ENCODE results near the gene EDAR.

Gene EDAR

DNA sequence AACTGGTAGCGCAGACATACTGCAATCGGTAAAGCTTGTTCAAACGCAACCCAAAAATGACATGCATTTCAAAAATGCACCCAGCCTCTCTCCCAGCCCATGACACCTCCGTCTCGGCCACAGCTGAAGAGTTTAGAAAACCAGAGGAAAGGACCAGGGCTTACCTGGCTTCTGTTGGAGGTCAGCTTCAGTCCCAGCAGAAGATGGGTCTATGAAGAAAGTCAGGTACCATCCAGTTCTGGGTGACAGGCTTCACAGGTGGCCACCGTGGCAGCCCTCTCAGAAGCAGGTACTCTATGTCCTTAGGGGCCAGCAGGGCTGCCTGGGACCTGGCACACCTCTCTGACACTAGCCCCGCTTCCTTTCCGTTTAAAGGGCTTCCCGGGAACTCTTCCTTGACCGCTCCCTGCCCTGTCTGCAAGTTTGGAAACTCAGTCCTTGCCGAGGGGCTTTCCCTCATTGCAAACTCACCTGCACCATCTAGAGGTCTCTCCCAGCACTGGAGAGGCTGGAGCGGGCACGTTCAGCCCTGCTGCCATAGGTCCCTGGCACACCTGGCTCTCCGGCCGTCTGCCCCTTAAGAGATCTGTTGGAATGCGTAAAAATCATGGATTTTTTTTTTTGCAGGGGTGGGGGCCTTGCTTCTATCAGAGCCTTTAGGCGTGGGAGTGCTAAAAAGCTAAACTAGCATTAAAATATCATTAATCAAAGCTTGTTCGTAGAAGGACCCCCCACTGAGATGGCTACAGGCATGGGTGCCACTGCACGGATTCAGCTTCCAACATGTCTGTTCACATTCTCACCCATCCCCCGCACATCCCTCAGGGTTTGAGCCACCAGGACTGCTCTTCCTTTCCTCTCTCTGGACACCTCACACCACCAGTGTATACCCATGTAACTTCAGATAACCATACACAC, at the start of gene EDAR:
TSS of gene EDAR (minus strand) at position 425 of the 918 bp plus-strand sequence. CDS start 58,206 bp downstream, outside the sequence.
- DNase-seq, result peak; percentile 69

DNA sequence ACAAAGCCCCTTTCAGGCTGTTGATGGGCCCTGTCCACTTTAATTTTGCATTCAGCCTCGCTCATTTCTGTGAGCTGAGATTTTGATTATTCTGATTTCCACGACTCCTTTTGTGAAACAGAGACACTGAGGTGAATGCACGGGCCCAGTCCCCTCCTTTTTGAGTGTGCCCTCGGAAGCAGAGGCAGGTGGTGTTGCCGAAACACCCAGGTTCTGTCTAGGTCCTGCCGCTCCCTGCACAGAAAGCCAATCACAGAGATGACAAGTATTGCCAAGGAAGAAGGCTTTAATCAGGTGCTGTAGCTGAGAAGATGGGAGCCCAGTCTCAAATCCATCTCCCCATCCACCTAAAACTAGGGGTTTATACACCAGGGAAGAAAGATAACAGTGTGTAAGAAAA, 44.2 kb upstream of the EDAR start:
- no peak for DNase-seq

DNA sequence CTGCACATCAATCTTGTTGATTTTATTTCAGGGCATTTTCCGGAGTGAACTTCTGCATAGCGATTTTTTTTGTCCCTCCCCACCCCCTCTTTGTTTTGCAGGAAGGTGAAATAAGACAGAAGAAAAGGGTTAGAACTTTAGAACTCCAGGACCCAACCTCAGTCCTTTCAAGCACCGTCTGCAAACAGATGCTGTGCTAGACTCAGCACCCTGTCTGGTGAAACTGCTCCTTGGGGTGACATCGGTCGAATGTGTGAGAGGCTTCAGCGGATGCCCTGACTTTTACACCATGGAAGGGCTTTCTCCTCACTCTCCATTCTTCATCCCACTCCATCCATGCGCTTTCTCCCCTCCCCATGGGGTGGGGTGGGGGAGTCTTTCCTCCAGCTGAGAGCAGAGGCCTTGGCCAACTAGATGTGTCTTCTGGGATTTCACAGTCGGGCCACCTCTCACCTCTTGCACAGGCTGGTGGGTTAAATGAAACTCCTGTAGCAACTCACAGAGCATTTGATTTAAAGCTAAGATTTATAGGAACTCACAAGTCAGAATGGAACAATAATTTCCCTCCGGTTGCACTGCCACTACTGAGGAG, 43.3 kb upstream of the EDAR start:
- DNase-seq, result no peak

DNA sequence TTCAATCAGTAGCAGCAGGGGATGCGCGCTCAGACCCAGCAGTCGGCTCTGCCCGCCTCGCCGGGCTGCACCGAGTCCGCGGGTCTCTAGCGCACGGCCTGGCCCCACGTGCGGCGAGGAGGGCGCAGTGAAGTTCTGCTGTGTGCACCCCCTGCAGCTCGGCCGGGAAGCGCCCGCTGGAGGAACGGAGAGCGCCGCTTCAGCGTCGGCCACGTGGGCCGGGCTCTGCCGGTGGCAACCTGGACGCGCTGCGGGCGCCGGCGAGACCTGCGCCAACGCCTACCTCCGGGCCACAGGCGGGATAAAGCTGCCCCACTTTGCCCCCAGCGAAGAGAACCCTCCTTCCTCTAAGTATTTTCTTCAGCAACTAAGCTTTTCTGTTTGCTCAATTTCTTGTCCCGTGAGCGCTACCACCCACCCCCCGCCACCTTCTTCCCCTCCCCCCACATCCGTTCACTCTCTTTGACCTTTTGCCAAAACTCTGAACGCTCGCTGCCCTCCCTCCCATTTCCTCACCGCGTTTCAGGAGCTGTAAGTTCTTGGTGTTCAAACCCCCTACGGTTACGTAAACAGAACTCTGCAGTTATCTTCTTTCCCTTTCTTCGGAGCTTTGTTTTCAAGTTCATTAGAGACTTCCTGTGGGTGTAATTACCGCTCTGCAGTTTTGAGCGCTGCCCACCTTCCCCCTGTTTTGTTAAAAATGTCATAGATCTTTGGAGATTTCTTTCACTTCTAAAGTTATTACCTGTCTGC, 42.6 kb upstream of the EDAR start:
- no peak for DNase-seq

DNA sequence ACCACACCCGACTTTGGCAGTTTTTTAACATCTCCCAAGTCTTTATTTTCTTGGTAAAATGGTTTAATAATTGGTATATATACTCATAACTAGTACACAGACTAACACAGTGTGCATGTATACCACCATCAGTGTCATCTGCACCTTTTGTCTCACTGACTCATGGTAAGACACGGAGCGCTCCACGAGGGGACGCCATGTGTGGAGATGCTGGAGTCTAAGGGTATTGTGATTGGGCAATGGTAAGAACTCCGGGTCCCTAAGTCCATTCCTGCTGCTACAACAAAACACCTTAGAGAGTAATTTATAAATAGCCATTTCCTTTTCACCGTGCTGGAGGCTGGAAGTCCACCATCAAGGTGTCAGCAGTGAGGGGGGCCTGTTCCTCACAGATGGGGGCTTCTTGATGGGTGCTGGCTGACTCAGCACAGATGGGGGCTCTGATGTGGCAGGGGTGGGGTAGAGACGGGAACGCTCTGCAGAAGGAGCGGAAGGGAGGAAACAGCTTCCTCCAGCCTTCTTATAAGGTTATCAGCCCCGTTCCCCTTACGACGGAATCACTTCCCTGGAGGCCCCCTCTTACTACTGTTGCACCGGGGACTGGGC, 42.0 kb upstream of the EDAR start:
- no peak for DNase-seq

DNA sequence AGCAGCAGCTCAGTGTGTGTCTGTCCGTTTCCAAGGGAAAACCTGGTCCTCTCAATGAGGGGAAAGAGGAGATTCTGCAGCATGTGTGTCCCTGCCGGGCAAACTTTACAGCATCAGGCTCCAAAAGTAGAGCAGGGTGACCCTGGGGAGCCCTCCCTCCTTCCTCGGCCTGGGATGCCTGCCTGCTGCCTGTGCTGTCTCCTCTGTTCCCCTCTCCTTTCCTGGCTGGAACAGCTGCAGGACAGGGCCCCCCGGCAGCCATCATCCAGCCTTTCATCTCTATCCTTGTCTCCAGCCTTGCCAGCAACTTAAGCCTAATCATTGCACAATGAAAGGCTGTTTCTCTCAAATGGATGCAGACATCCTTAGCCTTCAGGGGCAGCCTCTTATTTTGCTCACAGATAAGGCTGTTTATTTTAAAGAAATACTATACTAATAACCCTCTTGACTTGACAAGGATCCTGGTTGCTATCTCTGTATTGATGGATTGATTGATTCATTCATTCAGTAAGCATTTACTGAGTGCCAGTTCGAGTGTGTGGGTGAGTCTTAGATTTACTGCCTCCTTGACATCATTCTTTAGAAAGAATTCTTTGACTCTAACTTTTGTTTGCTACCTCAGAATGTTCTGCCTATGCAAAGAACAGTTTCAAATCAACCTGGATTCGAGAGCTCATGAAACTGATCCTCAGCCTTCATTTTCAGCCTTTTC, 40.6 kb upstream of the EDAR start:
- no peak for DNase-seq

DNA sequence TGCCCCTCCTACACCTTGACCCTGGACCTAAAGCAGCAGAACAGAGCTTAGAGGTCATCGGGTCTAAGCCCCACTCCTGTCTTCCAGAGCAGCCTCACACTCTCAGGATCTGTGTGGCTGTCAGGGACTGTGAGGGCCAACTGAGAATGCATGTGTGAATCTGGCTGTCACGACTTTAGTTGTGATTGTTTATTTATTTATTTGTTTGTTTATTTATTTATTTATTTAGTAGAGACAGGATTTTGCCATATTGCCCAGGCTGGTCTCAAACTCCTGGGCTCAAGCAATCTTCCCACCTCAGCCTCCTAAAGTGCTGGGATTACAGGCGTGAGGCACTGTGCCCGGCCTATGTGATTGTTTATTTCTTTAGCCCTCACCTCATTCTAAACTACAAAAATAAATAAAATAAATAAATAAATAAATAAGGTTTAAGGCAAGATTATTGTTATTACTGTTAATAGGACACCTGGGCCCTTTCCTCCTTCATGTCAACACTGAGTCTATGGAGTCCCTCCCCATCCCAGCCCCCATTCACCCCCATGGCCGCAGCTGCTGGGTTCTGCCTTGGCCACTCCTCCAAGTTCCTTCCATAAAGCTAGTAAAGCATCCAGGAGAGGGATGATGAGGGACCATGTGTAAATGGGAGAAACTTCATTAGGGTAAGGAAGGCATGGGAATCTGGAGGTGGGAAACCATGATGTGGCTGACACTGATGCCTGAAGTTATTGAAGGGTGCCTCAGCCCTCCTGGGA, 39.9 kb upstream of the EDAR start:
- no peak for DNase-seq

DNA sequence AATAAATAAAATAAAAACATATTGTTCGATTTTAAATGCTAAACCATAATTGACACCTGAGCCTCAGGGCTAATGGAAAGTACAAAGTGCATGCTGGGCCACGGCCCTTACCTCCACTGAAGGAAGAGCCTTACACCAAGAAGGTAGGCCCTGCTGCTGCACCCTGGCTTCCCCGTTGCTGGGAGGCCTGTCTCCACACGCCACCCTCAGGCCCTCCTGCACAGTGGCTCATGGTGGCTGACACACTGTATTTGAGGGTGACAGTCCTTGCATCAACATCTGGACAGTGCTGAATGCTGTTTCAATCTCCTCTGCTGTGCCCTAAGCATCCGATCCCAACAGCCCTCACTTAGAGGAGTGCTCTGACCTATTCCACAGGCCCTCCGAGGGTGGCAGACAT, 39.3 kb upstream of the EDAR start:
- peak; percentile 10 for DNase-seq

DNA sequence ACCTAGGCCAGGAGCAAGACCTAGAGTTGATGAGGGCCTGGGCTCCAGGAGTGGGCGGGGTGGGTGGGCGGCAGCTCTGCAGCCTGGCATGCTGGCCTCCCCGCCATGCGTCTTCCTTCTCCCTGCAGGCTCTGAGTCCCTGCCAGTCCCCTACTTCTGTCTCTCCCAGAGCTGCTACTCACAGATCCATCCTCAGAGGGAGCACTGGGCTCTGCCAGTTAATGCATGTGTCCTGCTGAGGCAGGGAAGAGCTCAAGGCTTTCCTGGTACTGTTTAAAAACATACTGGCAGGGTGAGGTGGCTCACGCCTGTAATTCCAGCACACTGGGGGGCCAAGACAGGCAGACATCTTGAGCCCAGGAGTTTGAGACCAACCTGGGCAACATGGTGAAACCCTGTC, 38.7 kb upstream of the EDAR start:
- DNase-seq, result no peak

DNA sequence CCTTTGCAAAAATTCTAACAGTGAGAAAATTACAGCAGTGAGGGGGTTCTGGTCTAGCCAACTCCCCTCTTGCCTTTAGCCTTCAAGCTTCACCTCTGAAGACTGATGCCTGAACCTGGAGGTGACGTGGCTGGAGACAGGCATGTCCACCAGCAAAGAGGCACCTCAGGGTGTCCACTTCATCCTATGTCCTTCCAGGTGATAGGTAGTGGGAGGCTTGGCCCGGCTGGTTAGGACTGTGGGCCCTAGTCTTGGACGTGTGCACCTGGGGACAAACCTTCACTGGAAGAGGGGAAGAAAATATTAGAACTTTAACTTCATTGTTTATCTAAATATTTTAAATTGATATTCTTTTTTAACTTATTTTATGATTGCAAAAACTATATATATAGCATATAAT, 35.5 kb upstream of the EDAR start:
- no peak for DNase-seq

DNA sequence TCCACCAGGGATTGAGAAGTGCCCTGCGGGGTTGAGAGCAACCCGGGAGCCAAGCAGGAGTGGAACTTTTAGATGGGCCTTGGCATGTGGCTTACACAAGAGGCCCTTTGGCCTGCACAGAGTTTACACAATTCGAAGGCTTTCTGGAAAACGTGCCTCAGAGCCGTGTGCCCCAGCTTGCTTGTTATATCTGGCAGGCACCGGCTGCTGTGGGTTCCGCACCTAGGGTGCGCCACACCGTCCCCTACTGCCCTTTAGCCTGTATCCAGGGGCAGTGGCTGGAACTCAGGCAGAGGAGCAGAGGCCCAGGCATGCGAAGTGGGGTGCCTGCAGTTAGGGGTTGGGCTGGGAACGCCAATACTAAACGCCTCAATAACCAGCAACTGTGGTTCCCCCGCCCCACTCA, 32.9 kb upstream of the EDAR start:
- DNase-seq, result no peak

DNA sequence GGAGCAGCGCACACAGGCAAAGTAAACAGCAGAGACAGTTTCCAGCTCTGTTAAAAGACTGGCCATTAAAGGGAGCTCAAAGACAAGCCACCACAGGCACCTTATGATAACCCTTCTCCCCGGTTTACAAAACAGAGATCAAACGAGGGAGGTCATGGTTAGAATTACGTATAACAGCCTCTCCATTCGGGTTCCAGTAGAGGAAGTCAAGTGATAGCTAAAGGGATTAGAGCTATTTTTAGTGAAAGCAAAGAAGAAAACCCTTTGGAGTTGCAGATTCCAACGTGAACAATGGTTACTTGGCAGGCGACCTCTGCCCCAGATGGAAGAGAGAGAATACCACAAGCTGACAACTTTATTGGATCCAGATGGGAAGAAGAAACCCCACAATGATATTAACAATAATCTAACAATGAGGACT, 31.2 kb upstream of the EDAR start:
- DNase-seq, result peak; percentile 14

DNA sequence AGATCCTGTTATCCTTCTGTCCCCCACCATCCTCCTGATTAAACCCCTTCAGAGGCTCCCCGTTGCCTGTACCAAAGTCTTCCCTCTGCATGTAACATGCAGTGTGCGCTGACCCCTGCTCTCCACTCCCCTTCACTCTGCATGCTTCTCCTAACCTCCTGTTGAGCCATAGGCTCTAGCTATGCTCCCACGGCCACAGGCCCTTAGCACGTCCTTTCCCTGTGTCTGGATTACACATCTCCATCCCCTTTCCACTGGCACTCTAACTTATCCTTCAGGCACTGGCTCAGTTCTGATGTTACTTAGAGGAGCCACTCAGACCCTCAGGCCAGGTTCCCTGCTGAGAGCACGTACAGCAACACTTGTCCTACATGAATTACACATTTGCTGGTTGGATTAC, 29.4 kb upstream of the EDAR start:
- DNase-seq, result no peak

DNA sequence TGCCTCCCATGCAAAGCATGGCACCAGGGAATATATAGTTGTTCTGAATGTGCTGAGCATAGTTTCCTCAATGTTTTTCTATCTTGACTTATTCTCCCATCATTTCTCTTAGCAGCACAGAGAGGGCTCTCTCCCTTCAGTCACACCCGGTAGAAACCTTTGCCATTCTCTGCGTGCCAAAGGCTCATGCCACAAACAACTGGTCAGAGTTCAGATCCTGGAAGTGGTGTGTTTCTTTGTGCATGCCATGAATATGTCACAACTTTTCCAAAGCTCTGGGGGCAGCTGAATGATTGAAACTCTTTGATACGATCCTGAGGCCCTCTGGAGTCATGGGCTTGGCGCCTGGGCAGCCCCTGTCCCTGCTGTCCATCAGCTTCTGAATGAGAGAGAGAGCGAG, 28.0 kb upstream of the EDAR start:
- no peak for DNase-seq

DNA sequence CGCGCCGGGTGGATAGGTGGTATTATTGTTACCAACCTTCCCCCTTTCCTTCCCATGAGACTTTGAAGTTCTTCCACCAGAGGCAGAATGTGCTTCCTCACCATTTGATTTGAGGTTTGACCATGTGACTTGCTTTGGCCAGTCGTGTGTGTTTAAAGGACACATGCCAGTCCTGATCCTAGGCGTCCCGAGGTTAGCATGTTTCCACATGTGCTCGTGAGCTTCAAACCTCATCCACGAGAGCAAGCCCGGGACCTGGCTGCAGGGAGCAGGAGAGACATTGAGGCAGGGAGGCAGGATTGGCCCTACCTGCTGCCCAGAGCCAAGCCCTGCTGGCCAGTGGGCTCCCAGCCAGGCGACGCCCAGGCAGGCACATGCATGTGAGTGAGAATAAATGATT, 27.4 kb upstream of the EDAR start:
- no peak for DNase-seq

DNA sequence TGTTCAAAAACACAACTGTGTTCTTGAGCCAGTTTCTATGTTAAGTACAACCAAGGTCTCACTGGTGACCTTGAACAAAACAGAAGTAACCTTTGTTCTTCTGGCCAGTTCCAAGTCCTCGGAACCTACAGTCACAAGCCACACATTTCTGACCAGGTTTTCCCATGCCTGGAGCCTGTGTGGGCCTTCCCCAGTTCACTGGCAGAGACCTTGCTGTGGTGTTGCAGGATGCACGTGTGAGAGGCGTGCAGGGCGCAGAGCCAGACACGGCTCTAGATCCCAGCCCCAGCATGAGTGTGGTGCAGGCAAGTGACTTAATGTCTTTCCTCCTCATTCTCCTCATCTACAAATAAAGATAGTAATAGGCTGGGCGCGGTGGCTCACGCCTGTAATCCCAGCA, 25.5 kb upstream of the EDAR start:
- DNase-seq, result no peak

DNA sequence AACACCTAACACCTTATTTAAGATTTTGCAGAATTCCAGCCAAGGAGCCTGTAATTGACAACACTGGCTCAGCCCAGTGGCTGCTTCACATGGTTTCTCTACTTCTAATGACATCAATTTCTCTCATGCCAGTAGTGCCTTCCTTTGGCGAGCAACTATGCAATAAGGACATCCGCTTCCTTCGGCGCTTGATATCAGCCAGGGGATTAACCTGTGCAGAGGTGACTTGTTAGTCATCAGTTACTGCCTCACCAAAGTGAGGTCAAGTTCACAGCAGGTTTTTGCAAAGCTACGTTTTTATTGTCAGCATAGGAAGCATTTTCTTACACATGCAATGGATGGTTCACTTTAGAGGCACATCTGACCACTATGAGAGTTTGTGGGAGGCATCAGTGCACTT, 24.0 kb upstream of the EDAR start:
- DNase-seq, result no peak

DNA sequence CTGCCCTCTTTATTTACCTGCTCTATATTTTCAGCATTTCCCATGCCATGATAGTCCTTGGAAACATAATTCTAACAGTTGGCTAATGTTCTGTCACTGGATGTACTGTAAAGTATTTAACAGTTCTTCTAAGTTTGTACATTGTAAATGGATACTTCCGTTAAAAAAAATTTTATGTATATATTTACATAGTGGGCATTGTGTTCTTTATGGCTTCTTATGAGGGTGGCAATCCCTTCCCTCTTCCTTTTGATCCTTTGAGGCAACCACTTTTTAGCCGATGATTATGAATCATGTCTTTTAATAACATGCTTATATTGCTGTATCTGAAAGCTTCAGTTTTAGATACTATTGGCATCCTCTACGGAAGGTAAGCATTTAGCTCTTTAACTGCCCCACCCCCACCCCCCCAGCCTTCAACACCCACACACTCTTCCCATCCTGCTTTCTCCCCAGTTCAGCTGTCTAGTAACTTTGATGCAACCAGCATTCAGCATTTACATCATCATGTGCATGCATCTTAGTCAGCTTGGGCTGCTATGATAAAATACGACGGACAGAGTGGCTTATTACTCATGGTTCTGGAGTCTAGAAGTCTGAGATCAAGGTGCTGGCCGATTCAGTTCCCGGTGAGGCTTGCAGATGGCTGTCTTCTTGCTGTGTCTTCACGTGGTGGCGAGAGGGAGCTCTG, 21.0 kb upstream of the EDAR start:
- DNase-seq, result no peak

DNA sequence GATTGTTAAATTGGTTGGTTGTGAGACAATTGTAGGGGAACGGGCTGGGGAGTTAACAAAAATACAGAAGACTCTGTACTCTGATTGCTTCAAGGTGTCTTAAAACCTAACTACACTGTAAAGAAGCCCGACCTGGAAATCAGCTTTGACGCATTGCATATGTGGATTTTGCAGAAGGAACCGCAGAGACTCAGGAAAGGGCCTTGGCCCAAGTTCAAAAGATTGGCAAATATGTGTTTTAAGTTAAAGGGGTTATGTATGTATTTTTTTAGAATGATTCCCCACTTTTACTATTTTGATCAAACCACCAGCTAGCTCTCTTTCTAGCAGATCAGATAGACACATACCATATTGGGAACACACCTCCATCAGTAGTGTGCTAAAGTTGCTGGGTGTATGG, 18.0 kb upstream of the EDAR start:
- DNase-seq, result no peak

DNA sequence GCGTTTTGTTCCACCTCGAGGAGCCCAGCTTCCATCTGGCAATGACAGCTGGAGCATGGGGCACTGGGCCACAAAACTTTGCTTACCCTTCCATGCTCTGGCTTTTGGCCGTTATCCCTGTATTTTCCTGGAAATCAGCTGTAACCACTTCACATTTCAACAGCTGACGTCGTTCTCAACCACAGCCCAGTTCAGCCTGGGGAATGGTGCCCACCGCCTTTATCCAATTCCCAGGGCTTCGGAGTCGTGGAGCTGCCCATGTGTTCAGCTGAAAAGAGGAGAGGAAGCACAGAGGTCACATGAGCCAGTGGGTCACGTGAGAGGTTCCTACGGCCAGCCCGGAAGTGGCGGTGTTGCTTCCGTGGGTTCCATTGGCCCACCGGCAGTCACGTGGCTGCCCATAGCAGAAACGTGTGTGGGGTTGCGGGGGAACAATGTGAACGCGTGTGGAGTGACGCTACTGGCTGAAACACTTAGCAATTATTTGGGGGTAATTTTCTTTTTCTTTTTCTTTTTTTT, 16.7 kb upstream of the EDAR start:
- no peak for DNase-seq

DNA sequence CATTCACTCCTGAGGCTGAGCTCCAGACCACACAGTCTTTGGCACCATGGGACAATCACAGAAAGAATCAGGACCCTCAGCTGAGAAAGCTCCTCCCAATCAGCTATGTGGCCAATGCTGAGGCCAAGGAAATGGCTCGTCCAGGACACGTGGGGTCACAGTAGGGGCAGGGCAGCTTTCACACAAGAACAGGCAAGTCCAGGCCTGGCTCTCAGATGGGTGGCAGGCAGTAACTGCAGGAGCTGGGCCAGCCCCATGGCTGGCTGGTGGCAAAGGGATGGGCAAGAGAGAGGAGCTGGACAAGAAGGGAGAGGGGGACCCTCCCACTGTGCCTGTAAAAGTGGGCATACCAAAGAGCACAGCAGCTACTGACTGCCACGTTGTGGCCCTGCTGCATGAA, 12.2 kb upstream of the EDAR start:
- no peak for DNase-seq

All from NCI-H82 (cell line).